ENCODE data around the gene NECAB3. TPM values are rescaled to one million over a fixed set of nuclear protein-coding genes. Genes with fewer than 3 reads are reported as not detected.

NECAB3 gene
- total and polyA plus RNA-seq, 2 of the 13 experiments (the other 11 are each of a cell fraction or from before 2014, with no cell fraction given) = 61.5 to 65.5 TPM

- TF ChIP-seq ZNF513 (CRISPR knock-in tag; conservative IDR thresholded peaks at IDR 0.05) (no peak), THAP7 (CRISPR knock-in tag; IDR thresholded peaks at IDR 0.05) (no peak), CEBPZ (IDR thresholded peaks at IDR 0.05; ENCODE audit: low read length) (no peak), PCBP2 (optimal IDR thresholded peaks at IDR 0.05; ENCODE audit: low read depth, low read length, poor library complexity, severe bottlenecking) (no peak), MIXL1 (CRISPR knock-in tag; IDR thresholded peaks at IDR 0.05) (no peak), NCOA5 (CRISPR knock-in tag; IDR thresholded peaks at IDR 0.05) (no peak), CEBPB (IDR thresholded peaks at IDR 0.05; ENCODE audit: borderline replicate concordance, low read depth, low read length) (no peak), GTF3A (CRISPR knock-in tag; conservative IDR thresholded peaks at IDR 0.05) (no peak), ZMYM2 (CRISPR knock-in tag; IDR thresholded peaks at IDR 0.05) (no peak), SMARCE1 (IDR thresholded peaks at IDR 0.05; ENCODE audit: borderline replicate concordance) (no peak), JUNB (CRISPR knock-in tag; IDR thresholded peaks at IDR 0.05; ENCODE audit: borderline replicate concordance) (no peak), ZNF7 (CRISPR knock-in tag; IDR thresholded peaks at IDR 0.05) (no peak), ZBTB8A (CRISPR knock-in tag; IDR thresholded peaks at IDR 0.05; ENCODE audit: borderline replicate concordance, low read depth) (no peak)
- TF ChIP-seq, protein P1, sequence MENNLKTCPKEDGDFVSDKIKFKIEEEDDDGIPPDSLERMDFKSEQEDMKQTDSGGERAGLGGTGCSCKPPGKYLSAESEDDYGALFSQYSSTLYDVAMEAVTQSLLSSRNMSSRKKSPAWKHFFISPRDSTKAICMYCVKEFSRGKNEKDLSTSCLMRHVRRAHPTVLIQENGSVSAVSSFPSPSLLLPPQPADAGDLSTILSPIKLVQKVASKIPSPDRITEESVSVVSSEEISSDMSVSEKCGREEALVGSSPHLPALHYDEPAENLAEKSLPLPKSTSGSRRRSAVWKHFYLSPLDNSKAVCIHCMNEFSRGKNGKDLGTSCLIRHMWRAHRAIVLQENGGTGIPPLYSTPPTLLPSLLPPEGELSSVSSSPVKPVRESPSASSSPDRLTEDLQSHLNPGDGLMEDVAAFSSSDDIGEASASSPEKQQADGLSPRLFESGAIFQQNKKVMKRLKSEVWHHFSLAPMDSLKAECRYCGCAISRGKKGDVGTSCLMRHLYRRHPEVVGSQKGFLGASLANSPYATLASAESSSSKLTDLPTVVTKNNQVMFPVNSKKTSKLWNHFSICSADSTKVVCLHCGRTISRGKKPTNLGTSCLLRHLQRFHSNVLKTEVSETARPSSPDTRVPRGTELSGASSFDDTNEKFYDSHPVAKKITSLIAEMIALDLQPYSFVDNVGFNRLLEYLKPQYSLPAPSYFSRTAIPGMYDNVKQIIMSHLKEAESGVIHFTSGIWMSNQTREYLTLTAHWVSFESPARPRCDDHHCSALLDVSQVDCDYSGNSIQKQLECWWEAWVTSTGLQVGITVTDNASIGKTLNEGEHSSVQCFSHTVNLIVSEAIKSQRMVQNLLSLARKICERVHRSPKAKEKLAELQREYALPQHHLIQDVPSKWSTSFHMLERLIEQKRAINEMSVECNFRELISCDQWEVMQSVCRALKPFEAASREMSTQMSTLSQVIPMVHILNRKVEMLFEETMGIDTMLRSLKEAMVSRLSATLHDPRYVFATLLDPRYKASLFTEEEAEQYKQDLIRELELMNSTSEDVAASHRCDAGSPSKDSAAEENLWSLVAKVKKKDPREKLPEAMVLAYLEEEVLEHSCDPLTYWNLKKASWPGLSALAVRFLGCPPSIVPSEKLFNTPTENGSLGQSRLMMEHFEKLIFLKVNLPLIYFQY (CRISPR knock-in tag; IDR thresholded peaks at IDR 0.05; ENCODE audit: borderline replicate concordance) = no peak
- TF ChIP-seq, protein P2, sequence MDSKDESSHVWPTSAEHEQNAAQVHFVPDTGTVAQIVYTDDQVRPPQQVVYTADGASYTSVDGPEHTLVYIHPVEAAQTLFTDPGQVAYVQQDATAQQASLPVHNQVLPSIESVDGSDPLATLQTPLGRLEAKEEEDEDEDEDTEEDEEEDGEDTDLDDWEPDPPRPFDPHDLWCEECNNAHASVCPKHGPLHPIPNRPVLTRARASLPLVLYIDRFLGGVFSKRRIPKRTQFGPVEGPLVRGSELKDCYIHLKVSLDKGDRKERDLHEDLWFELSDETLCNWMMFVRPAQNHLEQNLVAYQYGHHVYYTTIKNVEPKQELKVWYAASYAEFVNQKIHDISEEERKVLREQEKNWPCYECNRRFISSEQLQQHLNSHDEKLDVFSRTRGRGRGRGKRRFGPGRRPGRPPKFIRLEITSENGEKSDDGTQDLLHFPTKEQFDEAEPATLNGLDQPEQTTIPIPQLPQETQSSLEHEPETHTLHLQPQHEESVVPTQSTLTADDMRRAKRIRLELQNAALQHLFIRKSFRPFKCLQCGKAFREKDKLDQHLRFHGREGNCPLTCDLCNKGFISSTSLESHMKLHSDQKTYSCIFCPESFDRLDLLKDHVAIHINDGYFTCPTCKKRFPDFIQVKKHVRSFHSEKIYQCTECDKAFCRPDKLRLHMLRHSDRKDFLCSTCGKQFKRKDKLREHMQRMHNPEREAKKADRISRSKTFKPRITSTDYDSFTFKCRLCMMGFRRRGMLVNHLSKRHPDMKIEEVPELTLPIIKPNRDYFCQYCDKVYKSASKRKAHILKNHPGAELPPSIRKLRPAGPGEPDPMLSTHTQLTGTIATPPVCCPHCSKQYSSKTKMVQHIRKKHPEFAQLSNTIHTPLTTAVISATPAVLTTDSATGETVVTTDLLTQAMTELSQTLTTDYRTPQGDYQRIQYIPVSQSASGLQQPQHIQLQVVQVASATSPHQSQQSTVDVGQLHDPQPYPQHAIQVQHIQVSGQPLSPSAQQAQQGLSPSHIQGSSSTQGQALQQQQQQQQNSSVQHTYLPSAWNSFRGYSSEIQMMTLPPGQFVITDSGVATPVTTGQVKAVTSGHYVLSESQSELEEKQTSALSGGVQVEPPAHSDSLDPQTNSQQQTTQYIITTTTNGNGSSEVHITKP (CRISPR knock-in tag; IDR thresholded peaks at IDR 0.05; ENCODE audit: low read depth) = no peak
These were observed 14.0 kb upstream of the NECAB3 start (continued) for GRCh38 chr20:33687993-33688937.
